Measurements from ENCODE around the gene SRRM5. TPM values are rescaled to one million over a fixed set of nuclear protein-coding genes. Genes with fewer than 3 reads are reported as not detected.
A peak's percentile ranks its signal among the peaks of the same experiment; 100 is the strongest.

The SRRM5 gene
- total RNA-seq, 5 donors from 2014 or later (not counting 1 experiment from before 2014, with no cell fraction given), result 0.55 to 1.6 (median 1.2) TPM

DNA sequence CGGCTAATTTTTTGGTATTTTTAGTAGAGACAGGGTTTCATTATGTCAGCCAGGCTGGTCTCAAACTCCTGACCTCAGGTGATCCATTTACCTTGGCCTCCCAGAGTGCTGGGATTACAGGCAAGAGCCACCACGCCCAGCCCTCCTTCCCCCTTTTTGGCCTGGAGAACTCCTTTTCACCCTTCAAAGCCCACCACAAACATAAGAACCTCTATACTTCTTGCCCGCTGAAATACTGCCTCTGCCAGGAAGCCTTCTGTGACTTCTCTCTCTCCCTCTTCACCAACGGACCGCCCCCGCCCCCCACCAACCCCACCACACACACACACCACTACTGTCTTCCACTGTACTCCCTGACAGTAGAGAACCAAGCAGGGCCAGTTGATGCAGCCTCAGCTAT lies 5.1 kb downstream of the SRRM5 start:
- Histone ChIP-seq H3K27me3 (replicated peaks in 1 of 2; ENCODE audit: control insufficient read depth in 2 of 2, extremely low read depth in 1 of 2, insufficient read depth in 2 of 2, low read length in 1 of 2) (no peaks in the 10 kb centered on the region), H3K4me1 (ENCODE audit: control insufficient read depth in 1 of 2, extremely low read depth in 1 of 2, insufficient read depth in 2 of 2, low read length in 2 of 2) (peaks cover 9 to 25% of the 10 kb centered on the region in 2 experiments), H3K27ac (ENCODE audit: low read length) (no peak overlapping the region), H3K4me3 (ENCODE audit: control insufficient read depth in 1 of 2, extremely low read depth in 1 of 2, low read length in 1 of 2) (no peak overlapping the region), H3K36me3 (ENCODE audit: control insufficient read depth in 2 of 2, extremely low read depth in 1 of 2, insufficient read depth in 1 of 2, low read length in 1 of 2) (peaks cover 17 to 21% of the 10 kb centered on the region in 2 donors), H3K9me3 (no peaks in the 10 kb centered on the region)
- peak overlapping the region in 1 of 3 donors; percentile 9 for H3K4me3 Mint-ChIP-seq
- 76% methylated on average over 3 of the region's 6 CpGs for WGBS (ENCODE audit: insufficient coverage)
- no peaks in the 10 kb centered on the region for H3K9me3 Mint-ChIP-seq
- ATAC-seq (replicated peaks in 1 of 4) (no peak), DNase-seq (no peak)
- H3K36me3 Mint-ChIP-seq, result peaks cover 22% of the 10 kb centered on the region
- ChIA-PET CTCF (interaction anchor here in 1 of 2 donors (0.8 kb wide), 1 partner anchor 62 kb away, joined by 5 read pairs; no protein-coding TSS in a partner anchor), POLR2A (no interaction called here)
- no peaks in the 10 kb centered on the region for H3K27me3 Mint-ChIP-seq
- H3K4me1 Mint-ChIP-seq, result peaks cover 37 to 58% (median 43%) of the 10 kb centered on the region in 3 donors
- no peak overlapping the region for H3K27ac Mint-ChIP-seq

DNA sequence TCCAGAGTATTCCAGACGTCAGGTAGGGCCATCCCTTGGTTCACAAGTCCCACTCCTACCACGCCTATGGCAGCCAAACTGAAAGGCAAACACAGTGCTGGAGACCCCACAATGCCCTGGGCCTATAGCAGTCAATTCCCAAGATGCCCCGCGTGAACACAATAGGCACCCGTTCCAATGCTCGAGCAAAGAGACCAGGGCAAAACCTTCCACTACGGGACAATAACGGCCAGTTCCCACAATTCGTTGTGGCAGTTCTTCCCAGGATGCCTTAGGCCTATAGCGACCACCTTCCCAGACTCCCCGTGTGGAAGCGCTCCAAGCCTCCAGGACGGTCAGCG lies 7.0 kb downstream of the SRRM5 start:
- H3K9me3 ChIP-seq, result no peaks in the 10 kb centered on the region
- Mint-ChIP-seq H3K4me3 (peak overlapping the region; percentile 94 to 99 (median 96)), H3K27ac (peak overlapping the region; percentile 89 to 93), H3K27me3 (no peaks in the 10 kb centered on the region), H3K36me3 (peaks cover 5% of the 10 kb centered on the region), H3K9me3 (no peaks in the 10 kb centered on the region), H3K4me1 (peaks cover 29 to 44% (median 35%) of the 10 kb centered on the region in 3 donors)
- no peaks in the 10 kb centered on the region for H3K27me3 ChIP-seq (replicated peaks in 1 of 2; ENCODE audit: control insufficient read depth in 2 of 2, extremely low read depth in 1 of 2, insufficient read depth in 2 of 2, low read length in 1 of 2)
- peaks cover 9 to 23% of the 10 kb centered on the region in 2 experiments for H3K4me1 ChIP-seq (ENCODE audit: control insufficient read depth in 1 of 2, extremely low read depth in 1 of 2, insufficient read depth in 2 of 2, low read length in 2 of 2)
- H3K4me3 ChIP-seq (ENCODE audit: control insufficient read depth in 1 of 2, extremely low read depth in 1 of 2, low read length in 1 of 2), result peak overlapping the region; percentile 78 to 90
- ChIA-PET CTCF (interaction anchor here in 1 of 2 donors (1.0 kb wide), 1 partner anchor 49 kb away, joined by 5 read pairs; no protein-coding TSS in a partner anchor), POLR2A (interaction anchor here in 1 of 2 donors (0.7 kb wide), 1 partner anchor 19 kb away, joined by 3 read pairs; no protein-coding TSS in a partner anchor)
- peaks cover 2 to 3% of the 10 kb centered on the region in 2 donors for H3K36me3 ChIP-seq (ENCODE audit: control insufficient read depth in 2 of 2, extremely low read depth in 1 of 2, insufficient read depth in 1 of 2, low read length in 1 of 2)
- peak; percentile 7 to 22 (median 10) for ATAC-seq (replicated peaks in 1 of 4)
- peak in 9 of 35 experiments; percentile 7 to 54 (median 19) for DNase-seq
- peak overlapping the region; percentile 77 for H3K27ac ChIP-seq (ENCODE audit: low read length)
- 1% methylated on average over 14 of the region's 14 CpGs for WGBS (ENCODE audit: insufficient coverage)

DNA sequence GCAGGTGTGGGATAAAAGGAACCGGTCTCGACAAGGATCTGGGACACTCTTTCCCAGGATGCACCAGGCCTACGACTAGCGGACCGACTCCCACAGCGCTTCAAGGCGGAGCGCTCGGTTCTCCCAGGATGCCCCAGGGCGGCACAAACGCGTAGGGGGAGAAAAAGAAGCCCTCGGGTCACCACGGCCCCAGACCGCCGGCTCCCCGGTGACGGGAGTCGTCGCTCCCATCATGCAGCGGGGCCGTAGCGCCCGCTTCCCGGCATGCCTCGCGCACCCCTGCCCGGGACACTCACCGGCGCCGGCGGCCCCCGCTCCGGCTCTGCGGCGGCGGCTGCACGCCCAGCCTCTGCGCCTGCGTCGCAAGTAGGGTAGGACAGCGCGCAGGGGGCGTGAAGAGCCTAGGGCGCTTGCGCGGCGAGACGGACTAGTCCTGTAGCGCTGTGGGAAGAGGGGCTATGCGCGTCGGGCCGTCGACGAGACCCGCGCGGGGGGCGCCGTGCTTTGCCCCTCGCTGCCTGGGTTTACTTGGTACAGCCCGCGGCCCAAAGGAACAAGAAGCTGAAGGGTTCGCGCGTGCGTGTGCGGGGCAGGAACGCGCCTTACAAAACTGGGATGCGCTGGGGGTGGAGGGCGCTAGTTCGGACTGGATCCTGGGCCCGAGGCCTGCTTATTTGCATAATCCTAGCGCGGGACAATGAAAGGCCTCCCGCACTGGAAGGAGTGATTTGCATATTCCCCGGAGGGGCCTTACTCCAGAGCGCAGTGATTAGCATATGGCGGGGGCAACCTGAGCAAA lies 7.6 kb downstream of the SRRM5 start, which contains the start of gene ZNF428:
ZNF428 (minus strand) TSS at position 368 of the 799 bp plus-strand sequence. CDS start 5,325 bp downstream, outside the sequence.
- POLR2A ChIA-PET, result interaction anchor here in 1 of 2 donors (0.6 kb wide), 1 partner anchor 134 kb away, joined by 3 read pairs; no protein-coding TSS in a partner anchor
- Histone ChIP-seq H3K4me3 (ENCODE audit: control insufficient read depth in 1 of 2, extremely low read depth in 1 of 2, low read length in 1 of 2) (peak within 1 kb of the TSS; percentile 78 to 90), H3K4me1 (ENCODE audit: control insufficient read depth in 1 of 2, extremely low read depth in 1 of 2, insufficient read depth in 2 of 2, low read length in 2 of 2) (peaks cover 9 to 23% of the 10 kb centered on the region in 2 experiments), H3K27me3 (replicated peaks in 1 of 2; ENCODE audit: control insufficient read depth in 2 of 2, extremely low read depth in 1 of 2, insufficient read depth in 2 of 2, low read length in 1 of 2) (no peaks in the 10 kb centered on the region), H3K36me3 (ENCODE audit: control insufficient read depth in 2 of 2, extremely low read depth in 1 of 2, insufficient read depth in 1 of 2, low read length in 1 of 2) (no peaks in the 10 kb centered on the region), H3K27ac (ENCODE audit: low read length) (peak within 1 kb of the TSS; percentile 84), H3K9me3 (no peaks in the 10 kb centered on the region)
- Mint-ChIP-seq H3K4me1 (peaks cover 32 to 41% (median 36%) of the 10 kb centered on the region in 3 donors), H3K4me3 (peak within 1 kb of the TSS; percentile 94 to 99 (median 96)), H3K36me3 (no peaks in the 10 kb centered on the region), H3K27ac (peak within 1 kb of the TSS; percentile 97), H3K27me3 (no peaks in the 10 kb centered on the region), H3K9me3 (no peaks in the 10 kb centered on the region)
- DNase-seq, result peak; percentile 73 to 93 (median 80)
- CTCF ChIA-PET, result no interaction called here
- under 1% methylated on average over 80 of the region's 81 CpGs for WGBS (ENCODE audit: insufficient coverage)
- ATAC-seq (replicated peaks in 1 of 4), result peak; percentile 89 to 93 (median 91)

DNA sequence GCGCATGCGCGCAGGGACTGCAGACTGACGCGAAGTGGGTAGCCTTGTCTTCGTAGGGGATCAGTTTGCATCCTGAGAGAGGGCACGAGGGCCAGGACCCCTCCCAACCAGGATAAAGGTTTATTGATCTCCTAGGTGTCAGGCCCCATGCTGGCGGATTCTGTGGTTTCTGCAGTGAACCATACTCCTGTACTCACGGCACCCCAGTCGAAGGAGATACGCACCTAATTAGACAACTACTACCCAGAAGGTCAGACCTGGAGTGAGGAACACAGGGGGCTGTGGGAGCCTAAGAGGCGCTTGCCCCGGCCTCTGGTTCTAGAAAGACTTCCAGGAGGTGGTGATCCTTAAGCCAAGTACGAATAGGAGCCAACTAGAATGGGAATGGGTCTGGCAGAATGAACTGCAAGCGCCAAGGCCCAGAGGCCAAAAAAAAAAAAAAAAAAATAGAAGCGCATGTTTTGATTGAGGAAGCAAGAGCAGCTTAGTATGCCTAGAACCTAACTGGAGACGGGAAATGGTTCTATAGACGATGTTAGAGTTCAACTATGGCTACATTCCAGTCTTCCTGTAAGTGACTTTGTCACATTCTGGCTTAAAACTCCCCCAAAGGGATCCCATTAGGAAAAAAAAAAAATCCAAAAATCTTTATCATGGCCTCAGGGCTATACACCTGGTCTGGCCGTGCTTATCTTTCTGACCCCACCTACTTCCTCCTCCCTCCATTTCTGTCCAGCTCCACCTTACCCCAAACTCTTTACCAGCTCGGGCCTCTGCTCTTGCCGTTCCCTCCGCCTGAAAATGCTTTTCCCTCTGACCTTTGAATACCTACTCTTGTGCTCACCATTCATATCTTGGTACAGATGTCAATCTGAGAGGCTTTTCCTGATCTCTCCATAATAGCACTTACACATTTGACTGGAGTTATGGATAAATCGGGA lies 8.4 kb downstream of the SRRM5 start:
- Histone ChIP-seq H3K4me1 (ENCODE audit: control insufficient read depth in 1 of 2, extremely low read depth in 1 of 2, insufficient read depth in 2 of 2, low read length in 2 of 2) (peaks cover 9 to 32% of the 10 kb centered on the region in 2 experiments), H3K36me3 (ENCODE audit: control insufficient read depth in 2 of 2, extremely low read depth in 1 of 2, insufficient read depth in 1 of 2, low read length in 1 of 2) (no peaks in the 10 kb centered on the region), H3K9me3 (no peaks in the 10 kb centered on the region), H3K27me3 (replicated peaks in 1 of 2; ENCODE audit: control insufficient read depth in 2 of 2, extremely low read depth in 1 of 2, insufficient read depth in 2 of 2, low read length in 1 of 2) (peaks cover 0 to under 1% of the 10 kb centered on the region in 2 experiments), H3K4me3 (ENCODE audit: control insufficient read depth in 1 of 2, extremely low read depth in 1 of 2, low read length in 1 of 2) (peak overlapping the region; percentile 78 to 90), H3K27ac (ENCODE audit: low read length) (peak overlapping the region; percentile 84)
- ChIA-PET POLR2A (interaction anchor here (0.6 to 0.7 kb wide), 2 partner anchors 135 to 180 kb away, joined by 3 read pairs; no protein-coding TSS in a partner anchor), CTCF (no interaction called here)
- H3K27ac Mint-ChIP-seq, result peak overlapping the region; percentile 97
- H3K9me3 Mint-ChIP-seq, result no peaks in the 10 kb centered on the region
- H3K4me3 Mint-ChIP-seq, result peak overlapping the region; percentile 94 to 99 (median 96)
- H3K27me3 Mint-ChIP-seq, result no peaks in the 10 kb centered on the region
- WGBS (ENCODE audit: insufficient coverage), result 42% methylated on average over 14 of the region's 23 CpGs
- DNase-seq, result peak in 31 of 35 experiments; percentile 69 to 90 (median 79)
- H3K36me3 Mint-ChIP-seq, result no peaks in the 10 kb centered on the region
- peak in 1 of 4 experiments; percentile 7 for ATAC-seq (replicated peaks in 1 of 4)
- peaks cover 36 to 44% (median 39%) of the 10 kb centered on the region in 3 donors for H3K4me1 Mint-ChIP-seq

DNA sequence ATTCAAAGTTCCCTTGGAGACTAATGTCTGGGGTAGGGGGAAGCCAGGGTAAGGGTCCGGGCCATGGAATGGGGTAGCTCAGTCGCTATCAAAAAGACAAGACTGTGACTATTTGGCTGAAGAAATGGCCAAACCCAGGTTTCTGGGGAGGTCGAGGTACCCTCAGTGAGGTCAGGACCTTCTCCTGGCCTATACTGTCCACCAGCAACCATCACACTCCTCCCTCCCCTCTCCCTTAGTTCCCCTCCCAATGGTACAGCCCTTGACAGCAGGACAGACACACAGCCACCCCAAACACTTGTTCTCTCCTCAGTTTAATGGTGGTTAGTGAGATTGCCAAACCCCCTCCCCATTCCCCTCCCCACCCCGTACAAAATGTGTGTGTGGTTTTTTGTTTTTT lies 10.2 kb downstream of the SRRM5 start:
- H3K4me3 ChIP-seq (ENCODE audit: control insufficient read depth in 1 of 2, extremely low read depth in 1 of 2, low read length in 1 of 2), result no peak overlapping the region
- peaks cover 33 to 43% (median 38%) of the 10 kb centered on the region in 3 donors for H3K4me1 Mint-ChIP-seq
- no peak overlapping the region for H3K27ac Mint-ChIP-seq
- H3K4me3 Mint-ChIP-seq, result no peak overlapping the region
- no peaks in the 10 kb centered on the region for H3K9me3 Mint-ChIP-seq
- no peaks in the 10 kb centered on the region for H3K36me3 ChIP-seq (ENCODE audit: control insufficient read depth in 2 of 2, extremely low read depth in 1 of 2, insufficient read depth in 1 of 2, low read length in 1 of 2)
- H3K27me3 ChIP-seq (replicated peaks in 1 of 2; ENCODE audit: control insufficient read depth in 2 of 2, extremely low read depth in 1 of 2, insufficient read depth in 2 of 2, low read length in 1 of 2), result peaks cover 0 to 18% of the 10 kb centered on the region in 2 experiments
- H3K4me1 ChIP-seq (ENCODE audit: control insufficient read depth in 1 of 2, extremely low read depth in 1 of 2, insufficient read depth in 2 of 2, low read length in 2 of 2), result peaks cover 9 to 39% of the 10 kb centered on the region in 2 experiments
- CTCF ChIA-PET, result interaction anchor here in 1 of 2 donors (1.2 kb wide), 1 partner anchor 158 kb away, joined by 6 read pairs; no protein-coding TSS in a partner anchor
- no peaks in the 10 kb centered on the region for H3K9me3 ChIP-seq
- no peaks in the 10 kb centered on the region for H3K36me3 Mint-ChIP-seq
- no peak for ATAC-seq (replicated peaks in 1 of 4)
- DNase-seq, result no peak
- POLR2A ChIA-PET, result no interaction called here
- 80% methylated on average over 1 of the region's 4 CpGs for WGBS (ENCODE audit: insufficient coverage)
- no peak overlapping the region for H3K27ac ChIP-seq (ENCODE audit: low read length)
- H3K27me3 Mint-ChIP-seq, result peaks cover 0 to 4% of the 10 kb centered on the region in 2 donors
